Left lung (tissue), 10 donors: ENCODE results near the gene CASZ1. TPM values are rescaled to one million over a fixed set of nuclear protein-coding genes. Genes with fewer than 3 reads are reported as not detected.

Experiments used
- ATAC-seq: fragments of 200-7000 bp; cut with Tn5 transposase; one replicate; pipeline ENCODE4 v1.9.1; 2020; ENCODE audit warnings: moderate library complexity
- DNase-seq, 4 donors: peaks; one replicate each; pipeline ENCODE4 v3.0.0-alpha.2; 2013 to 2020
- H3K27ac ChIP-seq, 2 donors: fragments of 200-600 bp; sonication (generic) in 1 of 2; one replicate each; pipeline versions ENCODE4 v1.5.0 to v1.8.0; 2020 to 2021
- H3K27me3 ChIP-seq, 2 donors: fragments of 200-600 bp; sonication (generic) in 1 of 2; one replicate each; pipeline versions ENCODE4 v1.5.0 to v1.8.0; 2020 to 2021
- H3K36me3 ChIP-seq, 2 donors: fragments of 200-600 bp; sonication (generic) in 1 of 2; one replicate each; pipeline versions ENCODE4 v1.5.0 to v1.8.0; 2020 to 2021
- H3K4me1 ChIP-seq, 2 donors: fragments of 200-600 bp; one replicate each; pipeline ENCODE4 v1.8.0; 2021
- H3K4me3 ChIP-seq, 2 donors: fragments of 200-600 bp; sonication (generic) in 1 of 2; one replicate each; pipeline versions ENCODE4 v1.5.0 to v1.8.0; 2020 to 2021; ENCODE audit warnings: mild to moderate bottlenecking in 1 of 2
- H3K9me3 ChIP-seq, 2 donors: fragments of 200-600 bp; sonication (generic) in 1 of 2; one replicate each; pipeline versions ENCODE4 v1.5.0 to v1.8.0; 2020 to 2021
- CTCF ChIP-seq, 2 donors: fragments of 200-600 bp; sonication (generic) in 1 of 2; IDR thresholded peaks; one replicate each; pipeline versions ENCODE4 v1.5.0 to v1.8.0; 2021; ENCODE audit warnings: antibody characterized with exemption in 2 of 2
- intact Hi-C, 2 donors: fragments of 100-400 bp; cut with DNase I; formaldehyde crosslinking; loops; one replicate each; pipeline versions ENCODE4 v1.11.2 to v1.14.2; 2022
- polyA plus RNA-seq, 6 donors: library from polyadenylated mRNA; unstranded; fragments of 120-200 nt; gene quantifications; one replicate each; pipeline ENCODE4 v1.2.1, GENCODE V29; 2013; ENCODE audit not compliant: insufficient read length in 6 of 6
- total RNA-seq, 2 donors: library from RNA; stranded (reverse); fragmentation: NEBNext Ultra II Directional; extraction: Animal tissue kit (Norgen Biotek cat#: 25700); gene quantifications; one replicate each; pipeline ENCODE4 v1.2.1, GENCODE V29; 2021
- donor health status: DM: no; HTN: yes; CAD: no.
- donor health status: DM: no; HTN: no; CAD: no.

The CASZ1 gene
- total and polyA plus RNA-seq, 8 donors, result 15.1 to 44.0 (median 21.1) TPM

- no peak overlapping the region for H3K4me3 ChIP-seq
- H3K4me1 ChIP-seq, result no peaks in the 10 kb centered on the region
- H3K27ac ChIP-seq, result no peak overlapping the region
- peaks cover 0 to 49% of the 10 kb centered on the region in 2 donors for H3K36me3 ChIP-seq
- H3K27me3 ChIP-seq, result no peaks in the 10 kb centered on the region
- no peak for TF ChIP-seq CTCF (IDR thresholded peaks at IDR 0.05)
- H3K9me3 ChIP-seq, result no peaks in the 10 kb centered on the region
- ATAC-seq, result no peak
- intact Hi-C loops, result no loop called here
- peak in 1 of 4 donors; percentile 18 for DNase-seq
Observed at GRCh38 chr1:10625076-10625475, 171.4 kb downstream of the CASZ1 start.

- no peaks in the 10 kb centered on the region for H3K9me3 ChIP-seq
- no peak overlapping the region for H3K4me3 ChIP-seq
- no peaks in the 10 kb centered on the region for H3K27me3 ChIP-seq
- no peaks in the 10 kb centered on the region for H3K4me1 ChIP-seq
- peaks cover 0 to 42% of the 10 kb centered on the region in 2 donors for H3K36me3 ChIP-seq
- ATAC-seq, result no peak
- intact Hi-C loops, result no loop called here
- no peak for TF ChIP-seq CTCF (IDR thresholded peaks at IDR 0.05)
- no peak overlapping the region for H3K27ac ChIP-seq
- DNase-seq, result no peak
Observed at GRCh38 chr1:10624256-10625050, 172.0 kb downstream of the CASZ1 start.

GRCh38 chr1:10623686-10624145, 172.7 kb downstream of the CASZ1 start:
- no peak for TF ChIP-seq CTCF (IDR thresholded peaks at IDR 0.05)
- intact Hi-C loops, result no loop called here
- H3K4me3 ChIP-seq, result no peak overlapping the region
- H3K27ac ChIP-seq, result no peak overlapping the region
- H3K9me3 ChIP-seq, result no peaks in the 10 kb centered on the region
- H3K4me1 ChIP-seq, result no peaks in the 10 kb centered on the region
- H3K27me3 ChIP-seq, result no peaks in the 10 kb centered on the region
- ATAC-seq (no peak), DNase-seq (no peak)
- peaks cover 0 to 42% of the 10 kb centered on the region in 2 donors for H3K36me3 ChIP-seq

GRCh38 chr1:10622910-10623685, 173.3 kb downstream of the CASZ1 start:
- no peak overlapping the region for H3K27ac ChIP-seq
- H3K36me3 ChIP-seq, result peaks cover 0 to 48% of the 10 kb centered on the region in 2 donors
- no peaks in the 10 kb centered on the region for H3K27me3 ChIP-seq
- no peaks in the 10 kb centered on the region for H3K4me1 ChIP-seq
- ATAC-seq, result no peak
- no peak for TF ChIP-seq CTCF (IDR thresholded peaks at IDR 0.05)
- H3K9me3 ChIP-seq, result no peaks in the 10 kb centered on the region
- intact Hi-C loops, result no loop called here
- H3K4me3 ChIP-seq, result no peak overlapping the region
- no peak for DNase-seq

GRCh38 chr1:10621906-10622305, 174.5 kb downstream of the CASZ1 start:
- H3K36me3 ChIP-seq, result peaks cover 0 to 46% of the 10 kb centered on the region in 2 donors
- no peak overlapping the region for H3K4me3 ChIP-seq
- no peaks in the 10 kb centered on the region for H3K27me3 ChIP-seq
- intact Hi-C loops, result no loop called here
- ATAC-seq (no peak), DNase-seq (no peak)
- no peaks in the 10 kb centered on the region for H3K4me1 ChIP-seq
- no peak overlapping the region for H3K27ac ChIP-seq
- no peaks in the 10 kb centered on the region for H3K9me3 ChIP-seq
- no peak for TF ChIP-seq CTCF (IDR thresholded peaks at IDR 0.05)
